K562 (cell line): ENCODE results near the gene EOMES. TPM values are rescaled to one million over a fixed set of nuclear protein-coding genes. Genes with fewer than 3 reads are reported as not detected.

ENCODE experiments used
- ATAC-seq: fragments of 200-7000 bp; cut with Tn5 transposase; 3 replicates; pipeline ENCODE4 v1.9.1; 2020; ENCODE audit warnings: moderate library complexity
- BruUV-seq: library from RNA; stranded (reverse); fragments of 400-500 nt; replicated peaks from 2 replicates; lab custom pipeline; 2021; lab: Mats Ljungman, UMichigan
- CTCF ChIA-PET: fragments of 300-600 bp; formaldehyde crosslinking; extraction: SDS; loops from one replicate; lab custom pipeline; 2021; ENCODE audit warnings: low intra/inter-chr PET ratio; lab: Yijun Ruan, JAX
- POLR2A ChIA-PET: fragments of 300-600, 350-650 bp; sonication (Branson Sonifier 250); formaldehyde crosslinking; extraction: SDS; loops from one replicate; lab custom pipeline; 2021; ENCODE audit warnings: antibody characterized with exemption, inconsistent platforms; lab: Yijun Ruan, JAX
- DNase-seq, 4 experiments: peaks; one replicate each; pipeline versions ENCODE4 v3.0.0 to v3.0.0-alpha.2; 2011 to 2018; ENCODE audit warnings: low spot score in 3 of 4, mixed read lengths in 3 of 4; ENCODE audit errors: extremely low read depth in 1 of 4
- FAIRE-seq: peaks from 2 replicates; lab custom pipeline; 2011; peaks lifted over from hg19 to GRCh38; lab: Jason Lieb, UNC
- H2AFZ ChIP-seq: 2 replicates; pipeline ENCODE4 v1.6.0; 2011; ENCODE audit warnings: low read depth, low read length, control low read depth, inconsistent platforms
- H3K27ac ChIP-seq: fragments of 200-600 bp; 3 replicates; pipeline ENCODE4 v1.8.0; 2011; ENCODE audit warnings: low read depth, mild to moderate bottlenecking, control low read depth, inconsistent platforms, low read length, moderate library complexity, mixed read lengths; ENCODE audit errors: extremely low read depth
- H3K27me3 ChIP-seq, 2 experiments: fragments of 300-600 bp in 1 of 2; 2 replicates in 1 of 2; 3 replicates in 1 of 2; pipeline versions ENCODE4 v1.6.0 to v1.8.0; 2011; ENCODE audit warnings: inconsistent platforms in 2 of 2, low read length in 2 of 2, mild to moderate bottlenecking in 1 of 2, mixed read lengths in 1 of 2, moderate library complexity in 1 of 2; ENCODE audit not compliant: control insufficient read depth in 2 of 2, insufficient read depth in 2 of 2
- H3K36me3 ChIP-seq: fragments of 300-600 bp; 3 replicates; pipeline ENCODE4 v1.8.0; 2011; ENCODE audit warnings: mild to moderate bottlenecking, low read length, inconsistent platforms; ENCODE audit not compliant: control insufficient read depth, insufficient read depth
- H3K4me1 ChIP-seq, 2 experiments: fragments of 200-600 bp in 1 of 2; replicated peaks in 1 of 2; 2 replicates in 1 of 2; 3 replicates in 1 of 2; pipeline versions ENCODE4 v1.5.1 to v1.8.0; 2011; ENCODE audit warnings: inconsistent platforms in 2 of 2, low read length in 2 of 2, mild to moderate bottlenecking in 1 of 2, mixed read lengths in 1 of 2, moderate library complexity in 1 of 2; ENCODE audit not compliant: control insufficient read depth in 2 of 2, insufficient read depth in 2 of 2
- H3K4me2 ChIP-seq: 2 replicates; pipeline ENCODE4 v1.6.1; 2011; ENCODE audit warnings: low read length, control low read depth, inconsistent platforms, mixed read lengths; ENCODE audit not compliant: insufficient read depth
- H3K4me3 ChIP-seq: fragments of 200-600 bp; sonication (generic), shearing (Covaris generic); 2 replicates; pipeline ENCODE4 v1.5.1; 2016; ENCODE audit warnings: control low read depth, inconsistent platforms
- H3K79me2 ChIP-seq: fragments of 200-600 bp; 3 replicates; pipeline ENCODE4 v1.8.0; 2011; ENCODE audit warnings: low read length, inconsistent platforms; ENCODE audit not compliant: control insufficient read depth, insufficient read depth
- H3K9ac ChIP-seq, 2 experiments: 2 replicates each; pipeline versions ENCODE4 v1.6.0 to v1.6.1; 2011; ENCODE audit warnings: low read depth in 2 of 2, low read length in 2 of 2, control low read depth in 1 of 2, inconsistent platforms in 1 of 2, mild to moderate bottlenecking in 1 of 2, mixed read lengths in 1 of 2; ENCODE audit not compliant: insufficient read depth in 1 of 2
- H3K9me1 ChIP-seq: one replicate; pipeline ENCODE4 v1.6.0; 2011; ENCODE audit warnings: inconsistent platforms, mild to moderate bottlenecking, low read length, moderate library complexity; ENCODE audit not compliant: control insufficient read depth, insufficient read depth
- H3K9me3 ChIP-seq: replicated peaks from 2 replicates; pipeline ENCODE4 v1.5.1; 2011; ENCODE audit warnings: low read depth, low read length, inconsistent platforms; ENCODE audit not compliant: control insufficient read depth, insufficient read depth
- H4K20me1 ChIP-seq: replicated peaks from 2 replicates; pipeline ENCODE4 v1.6.1; 2011; ENCODE audit warnings: low read length, inconsistent platforms, mixed read lengths; ENCODE audit not compliant: control insufficient read depth, insufficient read depth
- BACH1 ChIP-seq: fragments of 200-800 bp; sonication (Bioruptor generic); IDR thresholded peaks from 2 replicates; pipeline ENCODE4 v1.6.1; 2016; ENCODE audit warnings: missing genetic modification characterization, missing compliant biosample characterization
- BMI1 ChIP-seq: fragments of 150-350 bp; IDR thresholded peaks from 2 replicates; pipeline ENCODE4 v1.6.1; 2014; ENCODE audit warnings: low read length
- CBFA2T3 ChIP-seq: fragments of 450-650 bp; IDR thresholded peaks from 2 replicates; pipeline ENCODE4 v1.6.1; 2017
- CBX3 ChIP-seq, 2 experiments: IDR thresholded peaks; 1 replicate in 1 of 2; 2 replicates in 1 of 2; pipeline ENCODE4 v1.6.1; 2012; ENCODE audit warnings: inconsistent platforms in 2 of 2, low read length in 2 of 2, borderline replicate concordance in 1 of 2, control low read depth in 1 of 2
- CGGBP1 ChIP-seq: fragments of 250-450 bp; sonication (Bioruptor Pico); IDR thresholded peaks from 2 replicates; pipeline ENCODE4 v1.9.0; 2021; ENCODE audit warnings: mild to moderate bottlenecking
- FOXP1 ChIP-seq: sonication (generic); formaldehyde crosslinking; IDR thresholded peaks from 2 replicates; pipeline ENCODE4 v1.8.0; 2022; ENCODE audit warnings: mild to moderate bottlenecking, missing genetic modification reagents
- FUS ChIP-seq: fragments of 200-400 bp; formaldehyde crosslinking; optimal IDR thresholded peaks from 2 replicates; pipeline ENCODE3; 2017; ENCODE audit warnings: low read depth, low read length
- HIVEP1 ChIP-seq: fragments of 250-450 bp; sonication (Bioruptor Pico); IDR thresholded peaks from 2 replicates; pipeline ENCODE4 v1.4.0; 2020; ENCODE audit warnings: mild to moderate bottlenecking
- RBM14 ChIP-seq: fragments of 200-400 bp; formaldehyde crosslinking; IDR thresholded peaks from 2 replicates; pipeline ENCODE4 v1.6.1; 2018; ENCODE audit warnings: low read depth, mild to moderate bottlenecking, low read length, moderate library complexity, borderline replicate concordance; ENCODE audit not compliant: insufficient read depth
- SMARCE1 ChIP-seq: fragments of 450-650 bp; IDR thresholded peaks from 2 replicates; pipeline ENCODE4 v1.7.1; 2016; ENCODE audit warnings: mild to moderate bottlenecking
- TCF7 ChIP-seq: sonication (generic); IDR thresholded peaks from 2 replicates; pipeline ENCODE4 v1.6.1; 2016; ENCODE audit warnings: antibody characterized with exemption, borderline replicate concordance
- TEAD1 ChIP-seq, 2 experiments: fragments of 450-650 bp in 1 of 2; sonication (generic) in 1 of 2; formaldehyde crosslinking; IDR thresholded peaks; 2 replicates each; pipeline versions ENCODE4 v1.4.0 to v1.8.0; 2020 to 2022; ENCODE audit warnings: mild to moderate bottlenecking in 2 of 2, missing genetic modification reagents in 1 of 2
- ZNF445 ChIP-seq: fragments of 250-450 bp; sonication (Bioruptor Pico); IDR thresholded peaks from 2 replicates; pipeline ENCODE4 v1.4.0; 2020; ENCODE audit warnings: low read depth, mild to moderate bottlenecking, moderate library complexity
- ZNF76 ChIP-seq: fragments of 250-450 bp; sonication (Bioruptor Pico); IDR thresholded peaks from 2 replicates; pipeline ENCODE4 v1.4.0; 2020; ENCODE audit warnings: mild to moderate bottlenecking, moderate library complexity, borderline replicate concordance
- WGBS: fragments of 100-300 bp; shearing (Covaris generic); methylation state at CpG from one replicate; pipeline ENCODE4 v1.1.6; 2016; ENCODE audit warnings: low coverage, mixed read lengths; ENCODE audit not compliant: insufficient coverage; ENCODE audit errors: missing lambda C conversion rate; 5-methylcytosine and 5-hydroxymethylcytosine counted together
- in situ Hi-C: fragments of 300-500 bp; cut with MboI; formaldehyde crosslinking; loops from 4 replicates; pipeline ENCODE4 v1.15.0; 2018; ENCODE audit warnings: inconsistent platforms, mixed read lengths
- intact Hi-C: fragments of 100-400 bp; cut with micrococcal nuclease; formaldehyde crosslinking; loops from 2 replicates; pipeline ENCODE4 v1.14.2; 2022
- polyA plus RNA-seq, 8 experiments: library from polyadenylated mRNA; depleted of rRNA in 4 of 8; stranded (reverse) in 5 of 8; unstranded in 3 of 8; fragments of >200 nt; fragmentation: Nextera tagmentation in 2 of 8; fragmentation: Illumina TruSeq in 1 of 8; extraction: Ambion mirVana in 2 of 8; extraction: Trizol in 1 of 8; gene quantifications; 2 replicates each; pipeline versions ENCODE4 v1.2.1 to v1.2.3, GENCODE V29; 2011 to 2014; ENCODE audit warnings: inconsistent platforms in 1 of 8, missing spikeins in 1 of 8
- total RNA-seq, 7 experiments: library from RNA; depleted of rRNA in 6 of 7; stranded (reverse); fragments of >200 nt in 6 of 7; fragmentation: Illumina TruSeq in 2 of 7; extraction: Trizol in 2 of 7; gene quantifications; 2 replicates each; pipeline versions ENCODE4 v1.2.1 to v1.2.3, GENCODE V29; 2011 to 2021; ENCODE audit warnings: low replicate concordance in 1 of 7
- TF ChIP-seq, protein P1 (sequence below): sonication (generic); formaldehyde crosslinking; IDR thresholded peaks from 2 replicates; pipeline ENCODE4 v1.8.1; 2023; ENCODE audit warnings: mild to moderate bottlenecking, missing genetic modification reagents

EOMES gene
- total and polyA plus RNA-seq, 9 of the 15 experiments (the other 6 are each of a cell fraction or from before 2014, with no cell fraction given): 0.07 TPM; not detected in 8

- ATAC-seq (no peak), DNase-seq (no peak), FAIRE-seq (no peak)
- Histone ChIP-seq H3K9me1 (no peaks in the 10 kb centered on the region), H3K9me3 (no peaks in the 10 kb centered on the region), H3K79me2 (no peaks in the 10 kb centered on the region), H3K36me3 (no peaks in the 10 kb centered on the region), H3K4me1 (peaks cover 0 to 11% of the 10 kb centered on the region in 2 experiments; a peak in 1 of 5 replicates), H3K4me2 (no peak overlapping the region), H4K20me1 (no peaks in the 10 kb centered on the region), H2AFZ (no peak overlapping the region), H3K27ac (no peak overlapping the region), H3K9ac (no peak overlapping the region), H3K4me3 (no peak overlapping the region), H3K27me3 (peaks cover 0 to 22% of the 10 kb centered on the region in 2 experiments; a peak in 2 of 5 replicates)
- BruUV-seq: no TSS peak
- ChIA-PET CTCF (no interaction called here), POLR2A (no interaction called here)
- TF ChIP-seq CBX3 (IDR thresholded peaks at IDR 0.05; ENCODE audit: borderline replicate concordance in 1 of 2, low read length in 2 of 2) (no peak), ZNF445 (CRISPR knock-in tag) (no peak), TCF7 (no peak), FUS (no peak), ZNF76 (CRISPR knock-in tag) (no peak), HIVEP1 (CRISPR knock-in tag) (no peak), BACH1 (tag) (no peak), TEAD1 (CRISPR knock-in tag; IDR thresholded peaks at IDR 0.05) (no peak), CBFA2T3 (no peak), RBM14 (no peak), SMARCE1 (no peak), FOXP1 (CRISPR knock-in tag) (no peak), BMI1 (no peak), CGGBP1 (CRISPR knock-in tag) (no peak)
- TF ChIP-seq, protein P1, sequence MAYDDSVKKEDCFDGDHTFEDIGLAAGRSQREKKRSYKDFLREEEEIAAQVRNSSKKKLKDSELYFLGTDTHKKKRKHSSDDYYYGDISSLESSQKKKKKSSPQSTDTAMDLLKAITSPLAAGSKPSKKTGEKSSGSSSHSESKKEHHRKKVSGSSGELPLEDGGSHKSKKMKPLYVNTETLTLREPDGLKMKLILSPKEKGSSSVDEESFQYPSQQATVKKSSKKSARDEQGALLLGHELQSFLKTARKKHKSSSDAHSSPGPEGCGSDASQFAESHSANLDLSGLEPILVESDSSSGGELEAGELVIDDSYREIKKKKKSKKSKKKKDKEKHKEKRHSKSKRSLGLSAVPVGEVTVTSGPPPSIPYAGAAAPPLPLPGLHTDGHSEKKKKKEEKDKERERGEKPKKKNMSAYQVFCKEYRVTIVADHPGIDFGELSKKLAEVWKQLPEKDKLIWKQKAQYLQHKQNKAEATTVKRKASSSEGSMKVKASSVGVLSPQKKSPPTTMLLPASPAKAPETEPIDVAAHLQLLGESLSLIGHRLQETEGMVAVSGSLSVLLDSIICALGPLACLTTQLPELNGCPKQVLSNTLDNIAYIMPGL: no peak
- 0% methylated on average over 6 of the region's 6 CpGs for WGBS
- in situ Hi-C loops (loop anchor here (10.0 kb wide), 1 partner anchor 615 kb away; no protein-coding TSS in a partner anchor), intact Hi-C loops (no loop called here)
Observed at GRCh38 chr3:27719314-27720003, 2.7 kb downstream of the EOMES start.
